Hematopoietic multipotent progenitor cell treated with erythropoietin and hydrocortisone succinate and interleukin-3 and kit ligand, for 15 days (in vitro differentiated cells): ENCODE measurements around the gene MVB12B.

Experiments
- DNase-seq: peaks from one replicate; pipeline ENCODE4 v3.0.0-alpha.2; 2015; ENCODE audit warnings: low spot score

The MVB12B gene

GRCh38 chr9:126521551-126521950 lies 194.9 kb downstream of the MVB12B start:
- no peak for DNase-seq

- DNase-seq, result no peak
Measured at GRCh38 chr9:126521976-126522590, 195.5 kb downstream of the MVB12B start.

GRCh38 chr9:126522612-126523356 lies 196.2 kb downstream of the MVB12B start:
- no peak for DNase-seq

- no peak for DNase-seq
Measured at GRCh38 chr9:126523611-126524111, 197.0 kb downstream of the MVB12B start.

- DNase-seq, result no peak
Measured at GRCh38 chr9:126524353-126525077, 197.9 kb downstream of the MVB12B start.

- DNase-seq, result no peak
Measured at GRCh38 chr9:126526218-126527108, 199.8 kb downstream of the MVB12B start.

- no peak for DNase-seq
Measured at GRCh38 chr9:126527109-126527825, 200.6 kb downstream of the MVB12B start.

GRCh38 chr9:126528111-126528510 lies 201.5 kb downstream of the MVB12B start:
- no peak for DNase-seq

GRCh38 chr9:126528915-126529314 lies 202.3 kb downstream of the MVB12B start:
- no peak for DNase-seq

GRCh38 chr9:126531035-126531571 lies 204.5 kb downstream of the MVB12B start:
- DNase-seq, result no peak

GRCh38 chr9:126531591-126531990 lies 205.0 kb downstream of the MVB12B start:
- no peak for DNase-seq

GRCh38 chr9:126532019-126532462 lies 205.4 kb downstream of the MVB12B start:
- DNase-seq, result no peak

- no peak for DNase-seq
Measured at GRCh38 chr9:126532489-126532888, 205.9 kb downstream of the MVB12B start.

- DNase-seq, result no peak
Measured at GRCh38 chr9:126532951-126533925, 206.6 kb downstream of the MVB12B start.

GRCh38 chr9:126533926-126534310 lies 207.3 kb downstream of the MVB12B start:
- DNase-seq, result no peak

GRCh38 chr9:126534431-126535186 lies 208.0 kb downstream of the MVB12B start:
- DNase-seq, result no peak

GRCh38 chr9:126536131-126536530 lies 209.5 kb downstream of the MVB12B start:
- DNase-seq, result no peak

- no peak for DNase-seq
Measured at GRCh38 chr9:126536841-126537465, 210.3 kb downstream of the MVB12B start.
